ENCODE data around the gene CYTH1.

The CYTH1 gene

DNA sequence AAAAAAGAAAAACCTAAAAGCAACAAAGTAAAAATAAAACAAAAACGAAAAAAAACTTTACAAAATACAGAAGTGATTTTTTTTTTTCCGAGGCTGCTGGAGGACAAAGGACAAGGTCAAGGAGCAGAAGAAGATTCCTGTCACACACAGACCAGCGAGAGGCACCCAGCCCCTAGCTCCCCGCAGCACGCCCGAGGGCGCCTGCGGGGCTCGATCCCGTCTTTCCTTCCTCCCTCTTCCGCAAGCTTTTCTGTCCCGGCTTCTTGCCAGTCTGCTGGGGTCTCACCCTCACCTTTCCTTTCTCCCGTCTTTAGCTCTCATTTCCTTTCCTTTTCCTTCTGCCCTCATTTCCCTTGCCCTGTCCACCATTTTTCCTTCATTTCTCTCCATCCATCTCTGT, 138.7 kb downstream of the CYTH1 start:
- no peak for DNase-seq
- Histone ChIP-seq H3K4me3 (ENCODE audit: low read depth, low read length) (no peak overlapping the region), H3K27me3 (replicated peaks) (no peaks in the 10 kb centered on the region), H3K36me3 (replicated peaks) (no peaks in the 10 kb centered on the region), H3K27ac (no peak overlapping the region)
- in situ Hi-C loops (cut with HindIII; ENCODE audit: low pct_ligation_motif_present, low sequenced_read_pairs): no loop called here
- TF ChIP-seq CTCF (IDR thresholded peaks at IDR 0.05; ENCODE audit: low read depth, low read length, missing control alignments): no peak

DNA sequence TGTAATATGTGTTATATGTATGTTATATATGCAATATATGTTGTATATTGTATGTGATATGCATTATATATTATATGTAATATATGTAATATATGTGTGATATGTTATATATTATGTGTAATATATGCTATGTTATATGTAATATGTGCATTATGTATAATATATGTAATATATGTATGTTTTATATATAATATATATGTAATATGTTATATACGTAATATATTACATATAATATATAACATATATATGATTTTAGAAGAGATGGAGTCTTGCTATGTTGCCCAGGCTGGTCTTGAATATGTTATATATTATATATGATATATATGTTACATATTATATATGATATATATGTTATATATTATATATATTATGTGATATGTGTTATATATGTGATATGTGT, 139.4 kb downstream of the CYTH1 start:
- no peaks in the 10 kb centered on the region for H3K36me3 ChIP-seq (replicated peaks)
- no peak overlapping the region for H3K4me3 ChIP-seq (ENCODE audit: low read depth, low read length)
- no peak for TF ChIP-seq CTCF (IDR thresholded peaks at IDR 0.05; ENCODE audit: low read depth, low read length, missing control alignments)
- DNase-seq: no peak
- H3K27me3 ChIP-seq (replicated peaks): no peaks in the 10 kb centered on the region
- no peak overlapping the region for H3K27ac ChIP-seq
- in situ Hi-C loops (cut with HindIII; ENCODE audit: low pct_ligation_motif_present, low sequenced_read_pairs): no loop called here

- Histone ChIP-seq H3K27ac (no peak overlapping the region), H3K4me3 (ENCODE audit: low read depth, low read length) (no peak overlapping the region), H3K27me3 (replicated peaks) (no peaks in the 10 kb centered on the region), H3K36me3 (replicated peaks) (no peaks in the 10 kb centered on the region)
- DNase-seq: no peak
- TF ChIP-seq CTCF (IDR thresholded peaks at IDR 0.05; ENCODE audit: low read depth, low read length, missing control alignments): no peak
- in situ Hi-C loops (cut with HindIII; ENCODE audit: low pct_ligation_motif_present, low sequenced_read_pairs): no loop called here
Observed at GRCh38 chr17:78641666-78642065, 140.4 kb downstream of the CYTH1 start.

- no peak for DNase-seq
- TF ChIP-seq CTCF (IDR thresholded peaks at IDR 0.05; ENCODE audit: low read depth, low read length, missing control alignments): no peak
- in situ Hi-C loops (cut with HindIII; ENCODE audit: low pct_ligation_motif_present, low sequenced_read_pairs): no loop called here
- H3K36me3 ChIP-seq (replicated peaks): no peaks in the 10 kb centered on the region
- no peak overlapping the region for H3K4me3 ChIP-seq (ENCODE audit: low read depth, low read length)
- no peak overlapping the region for H3K27ac ChIP-seq
- no peaks in the 10 kb centered on the region for H3K27me3 ChIP-seq (replicated peaks)
Observed at GRCh38 chr17:78641243-78641642, 140.8 kb downstream of the CYTH1 start.

DNA sequence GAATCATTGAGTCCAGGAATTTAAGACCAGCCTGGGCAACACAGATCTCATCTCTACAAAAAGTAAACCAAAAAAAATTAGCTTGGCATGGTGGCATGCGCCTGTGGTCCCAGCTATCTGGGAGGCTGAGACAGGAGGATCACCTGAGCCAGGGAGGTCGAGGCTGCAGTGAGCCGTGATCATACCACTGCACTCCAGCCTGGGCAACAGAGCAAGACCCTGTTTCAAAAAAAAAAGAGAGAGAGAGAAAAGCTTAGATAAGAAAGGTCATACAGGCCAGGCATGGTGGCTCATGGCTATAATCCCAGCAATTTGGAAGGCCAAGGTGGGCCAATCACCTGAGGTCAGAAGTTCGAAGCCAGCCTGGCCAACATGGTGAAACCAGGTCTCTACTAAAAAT, 141.4 kb downstream of the CYTH1 start:
- in situ Hi-C loops (cut with HindIII; ENCODE audit: low pct_ligation_motif_present, low sequenced_read_pairs): no loop called here
- TF ChIP-seq CTCF (IDR thresholded peaks at IDR 0.05; ENCODE audit: low read depth, low read length, missing control alignments): no peak
- DNase-seq: no peak
- Histone ChIP-seq H3K36me3 (replicated peaks) (no peaks in the 10 kb centered on the region), H3K27me3 (replicated peaks) (no peaks in the 10 kb centered on the region), H3K4me3 (ENCODE audit: low read depth, low read length) (no peak overlapping the region), H3K27ac (no peak overlapping the region)

DNA sequence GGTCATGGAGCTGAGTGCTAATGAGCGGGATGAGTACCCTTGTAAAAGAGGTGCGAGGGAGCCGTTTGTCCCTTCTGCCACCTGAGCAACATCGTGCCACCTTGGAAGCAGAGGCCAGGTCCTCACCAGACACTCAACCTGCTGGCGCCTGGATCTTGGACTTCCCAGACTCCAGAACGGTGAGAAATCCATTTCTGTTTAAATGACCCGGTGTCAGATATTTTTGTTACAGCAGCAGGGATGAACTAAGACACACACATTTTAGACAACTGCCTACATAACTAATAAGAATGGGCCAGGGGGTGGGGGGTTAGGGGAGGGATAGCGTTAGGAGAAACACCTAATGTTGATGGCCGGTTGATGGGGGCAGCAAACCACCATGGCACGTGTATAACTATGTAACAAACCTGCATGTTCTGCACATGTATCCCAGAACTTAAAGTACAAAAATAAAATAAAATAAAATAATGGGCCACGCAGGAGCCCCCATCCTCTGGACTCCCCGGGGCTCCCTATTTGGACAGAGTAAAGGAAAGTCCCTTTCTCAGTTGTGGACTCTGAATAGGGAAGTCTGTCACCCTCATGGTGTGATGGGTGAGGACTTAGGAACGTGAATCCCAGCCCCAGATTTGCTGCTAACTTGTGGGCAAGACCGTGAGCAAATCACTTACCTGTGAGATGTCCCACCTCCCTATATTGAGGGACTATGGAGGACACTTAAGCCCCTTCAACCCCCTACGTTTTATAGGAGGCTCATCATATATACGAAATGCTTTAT, 144.2 kb downstream of the CYTH1 start:
- Histone ChIP-seq H3K27ac (no peak overlapping the region), H3K4me3 (ENCODE audit: low read depth, low read length) (no peak overlapping the region), H3K27me3 (replicated peaks) (no peaks in the 10 kb centered on the region), H3K36me3 (replicated peaks) (no peaks in the 10 kb centered on the region)
- TF ChIP-seq CTCF (IDR thresholded peaks at IDR 0.05; ENCODE audit: low read depth, low read length, missing control alignments): no peak
- in situ Hi-C loops (cut with HindIII; ENCODE audit: low pct_ligation_motif_present, low sequenced_read_pairs): no loop called here
- DNase-seq: no peak

Measured in brain microvascular endothelial cell (primary cell).